AG10803 (cell line): ENCODE data around the gene MGAT5B.

ENCODE experiments used
- DNase-seq: peaks from one replicate; pipeline ENCODE4 v3.0.0; 2010; ENCODE audit warnings: low read depth
- H3K4me3 ChIP-seq: 2 replicates; pipeline ENCODE4 v1.5.1; 2011; ENCODE audit warnings: mild to moderate bottlenecking, low read length, control low read depth
- CTCF ChIP-seq: conservative IDR thresholded peaks from 2 replicates; pipeline ENCODE4 v1.5.1; 2011; ENCODE audit warnings: mild to moderate bottlenecking, low read length, control low read depth, inconsistent platforms

Gene MGAT5B

GRCh38 chr17:76870377-76870714 is 2.1 kb downstream of the MGAT5B start:
- TF ChIP-seq CTCF: no peak
- DNase-seq: no peak
- no peak overlapping the region for H3K4me3 ChIP-seq

- no peak overlapping the region for H3K4me3 ChIP-seq
- no peak for DNase-seq
- TF ChIP-seq CTCF: no peak
These were observed 3.5 kb downstream of the MGAT5B start for GRCh38 chr17:76871668-76872067.

DNA sequence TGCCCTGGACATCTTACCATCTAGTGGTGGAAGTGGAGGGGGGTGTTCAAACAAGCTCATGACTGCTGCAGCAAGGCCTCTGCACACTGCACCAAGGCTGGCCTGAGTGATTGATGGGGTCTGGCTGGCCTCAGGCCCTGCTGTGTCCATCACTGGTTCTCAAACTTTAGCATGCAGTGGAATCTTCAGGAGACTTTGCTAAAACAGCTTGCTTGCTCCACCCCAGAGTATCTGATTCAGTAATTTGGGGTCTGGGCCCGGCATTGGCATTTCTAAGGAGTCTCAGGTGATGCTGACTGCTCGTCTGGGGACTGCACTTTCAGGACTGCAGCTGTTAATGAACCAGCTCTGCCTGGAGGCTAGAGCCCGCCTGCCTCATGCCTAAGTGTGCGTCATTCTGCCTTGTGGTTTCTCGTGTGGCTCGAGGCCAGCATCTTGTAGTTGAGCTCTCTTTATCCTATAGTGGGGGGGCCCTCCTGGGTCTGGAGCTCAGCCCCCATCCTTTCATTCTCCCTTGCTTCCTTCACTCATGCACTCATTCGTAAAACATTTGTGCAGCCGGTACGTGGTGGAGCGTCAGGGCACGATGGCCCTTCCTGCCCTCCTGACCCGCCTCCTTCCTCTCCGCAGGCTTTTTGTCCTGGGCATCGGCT is 4.1 kb downstream of the MGAT5B start:
- no peak overlapping the region for H3K4me3 ChIP-seq
- DNase-seq: peak; percentile 90
- no peak for TF ChIP-seq CTCF

GRCh38 chr17:76872874-76873221 is 4.6 kb downstream of the MGAT5B start:
- no peak overlapping the region for H3K4me3 ChIP-seq
- no peak for DNase-seq
- no peak for TF ChIP-seq CTCF

GRCh38 chr17:76873856-76874255 is 5.7 kb downstream of the MGAT5B start:
- H3K4me3 ChIP-seq: no peak overlapping the region
- DNase-seq: peak; percentile 60
- TF ChIP-seq CTCF: no peak

GRCh38 chr17:76877437-76877836 is 9.2 kb downstream of the MGAT5B start:
- no peak for DNase-seq
- TF ChIP-seq CTCF: no peak
- H3K4me3 ChIP-seq: no peak overlapping the region

DNA sequence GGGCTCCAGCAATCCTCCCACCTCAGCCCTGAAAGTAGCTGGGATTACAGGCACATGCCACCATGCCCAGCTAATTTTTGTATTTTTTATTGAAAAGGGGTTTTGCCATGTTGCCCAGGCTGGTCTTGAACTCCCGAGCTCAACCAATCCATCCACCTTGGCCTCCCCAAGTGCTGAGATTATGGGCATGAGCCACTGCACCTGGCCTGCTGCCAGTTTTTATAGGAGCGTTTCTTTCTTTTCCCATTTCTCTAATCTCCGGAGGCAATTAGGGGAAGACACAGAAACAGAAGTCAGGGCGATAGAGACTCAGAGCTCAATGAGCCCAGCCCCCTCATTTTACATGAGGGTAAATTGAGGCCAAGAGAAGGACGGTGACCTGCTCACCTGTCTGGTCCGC is 10.4 kb downstream of the MGAT5B start:
- no peak overlapping the region for H3K4me3 ChIP-seq
- no peak for TF ChIP-seq CTCF
- DNase-seq: no peak
